Psoas muscle (tissue), 8 donors: ENCODE data around the gene C16orf95. TPM values are rescaled to one million over a fixed set of nuclear protein-coding genes. Genes with fewer than 3 reads are reported as not detected.

ENCODE experiments used
- ATAC-seq, 4 donors: fragments of 200-7000 bp; cut with Tn5 transposase; one replicate each; pipeline ENCODE4 v1.9.1; 2020; ENCODE audit warnings: moderate library complexity in 3 of 4, mild to moderate bottlenecking in 2 of 4
- DNase-seq, 2 donors: peaks; one replicate each; pipeline ENCODE4 v3.0.0-alpha.2; 2020
- H3K27ac ChIP-seq: fragments of 200-600 bp; one replicate; pipeline ENCODE4 v1.8.0; 2022
- H3K27me3 ChIP-seq, 3 donors: fragments of 200-600 bp in 1 of 3; one replicate each; pipeline versions ENCODE4 v1.6.1 to v1.8.0; 2013 to 2022; ENCODE audit warnings: low read length in 2 of 3, mild to moderate bottlenecking in 2 of 3, moderate library complexity in 1 of 3; ENCODE audit not compliant: insufficient read depth in 3 of 3
- H3K36me3 ChIP-seq, 2 donors: fragments of 200-600 bp in 1 of 2; one replicate each; pipeline versions ENCODE4 v1.6.1 to v1.8.0; 2013 to 2022; ENCODE audit warnings: low read depth in 1 of 2, mild to moderate bottlenecking in 1 of 2, moderate library complexity in 1 of 2; ENCODE audit not compliant: insufficient read depth in 1 of 2
- H3K4me1 ChIP-seq: fragments of 200-600 bp; one replicate; pipeline ENCODE4 v1.8.0; 2022
- H3K4me3 ChIP-seq: fragments of 200-600 bp; one replicate; pipeline ENCODE4 v1.8.0; 2022; ENCODE audit warnings: mild to moderate bottlenecking
- H3K9me3 ChIP-seq: fragments of 200-600 bp; one replicate; pipeline ENCODE4 v1.8.0; 2022
- CTCF ChIP-seq: fragments of 200-600 bp; IDR thresholded peaks from one replicate; pipeline ENCODE4 v1.8.0; 2022; ENCODE audit warnings: antibody characterized with exemption
- WGBS, 3 donors: extraction: QIAGEN DNeasy Blood & Tissue Kit; methylation state at CpG; one replicate each; pipeline versions ENCODE4 v1.1.6 to v1.1.7; 2013; 5-methylcytosine and 5-hydroxymethylcytosine counted together
- intact Hi-C, 2 donors: fragments of 100-400 bp; cut with DNase I; formaldehyde crosslinking; loops; one replicate each; pipeline versions ENCODE4 v1.11.0 to v1.14.2; 2022
- polyA plus RNA-seq, 3 donors: library from polyadenylated mRNA; stranded (reverse); fragments of 200-250 nt; gene quantifications; one replicate each; pipeline ENCODE4 v1.2.3, GENCODE V29; 2013
- total RNA-seq, 4 donors: library from RNA; stranded (reverse); fragmentation: NEBNext Ultra II Directional in 2 of 4; extraction: Animal tissue kit (Norgen Biotek cat#: 25700) in 2 of 4; gene quantifications; one replicate each; pipeline versions ENCODE4 v1.2.1 to v1.2.4, GENCODE V29; 2021 to 2023
- donor health status: healthy with polysubstance abuse.
- donor health status: DM: no; HTN: no; CAD: no; lungs with moderate emphysema.
- donor health status: Bipolar disorder and iron deficiency.
- donor health status: healthy.
- donor health status: DM: yes; HTN: yes; CAD: no.
- donor health status: DM: no; HTN: no; CAD: no.
- donor health status: DM: no; HTN: no; CAD: no.
- donor health status: DM: yes; HTN: yes; CAD: no.

The C16orf95 gene
- total and polyA plus RNA-seq, 7 donors, result 1.7 to 8.1 (median 5.4) TPM

- DNase-seq (no peak), ATAC-seq (peak in 1 of 4 donors; percentile 27)
- no peaks in the 10 kb centered on the region for H3K9me3 ChIP-seq
- intact Hi-C loops, result no loop called here
- TF ChIP-seq CTCF, result no peak
- no peaks in the 10 kb centered on the region for H3K4me1 ChIP-seq
- H3K27ac ChIP-seq, result no peak overlapping the region
- H3K4me3 ChIP-seq, result no peak overlapping the region
- H3K27me3 ChIP-seq, result no peaks in the 10 kb centered on the region
- peaks cover 4 to 74% of the 10 kb centered on the region in 2 donors for H3K36me3 ChIP-seq
- 70 to 86% (median 74%) methylated on average over 17 of the region's 17 CpGs for WGBS, 3 donors
Measured at GRCh38 chr16:87344931-87345631, 27.9 kb upstream of the C16orf95 start.

GRCh38 chr16:87344165-87344930 is 27.2 kb upstream of the C16orf95 start:
- Histone ChIP-seq H3K36me3 (peaks cover 4 to 79% of the 10 kb centered on the region in 2 donors), H3K4me1 (no peaks in the 10 kb centered on the region), H3K27ac (no peak overlapping the region), H3K27me3 (no peaks in the 10 kb centered on the region), H3K9me3 (no peaks in the 10 kb centered on the region), H3K4me3 (no peak overlapping the region)
- intact Hi-C loops, result no loop called here
- no peak for TF ChIP-seq CTCF
- DNase-seq, result no peak
- no peak for ATAC-seq
- 79 to 87% (median 84%) methylated on average over 31 to 34 of the region's 34 CpGs for WGBS, 3 donors

GRCh38 chr16:87343753-87344050 is 26.5 kb upstream of the C16orf95 start:
- Histone ChIP-seq H3K4me1 (no peaks in the 10 kb centered on the region), H3K36me3 (peaks cover 4 to 79% of the 10 kb centered on the region in 2 donors), H3K27me3 (no peaks in the 10 kb centered on the region), H3K27ac (no peak overlapping the region), H3K4me3 (no peak overlapping the region), H3K9me3 (no peaks in the 10 kb centered on the region)
- WGBS, 3 donors, result 83 to 91% (median 84%) methylated on average over 11 of the region's 11 CpGs
- ATAC-seq (peak in 1 of 4 donors; percentile 10), DNase-seq (no peak)
- intact Hi-C loops, result no loop called here
- no peak for TF ChIP-seq CTCF

GRCh38 chr16:87342978-87343752 is 26.0 kb upstream of the C16orf95 start:
- DNase-seq, result no peak
- WGBS, 3 donors, result 77 to 82% (median 80%) methylated on average over 24 to 26 of the region's 26 CpGs
- no peaks in the 10 kb centered on the region for H3K27me3 ChIP-seq
- no peak overlapping the region for H3K27ac ChIP-seq
- ATAC-seq, result no peak
- no peak overlapping the region for H3K4me3 ChIP-seq
- H3K4me1 ChIP-seq, result no peaks in the 10 kb centered on the region
- peaks cover 4 to 76% of the 10 kb centered on the region in 2 donors for H3K36me3 ChIP-seq
- intact Hi-C loops, result no loop called here
- H3K9me3 ChIP-seq, result no peaks in the 10 kb centered on the region
- TF ChIP-seq CTCF, result no peak
